Fibroblast of skin of left quadriceps (primary cell): ENCODE data around the gene ZBTB16.

ENCODE experiments used
- DNase-seq, 2 experiments: peaks; one replicate each; pipeline ENCODE4 v3.0.0-alpha.2; 2013; ENCODE audit warnings: low read depth in 2 of 2

Gene ZBTB16

GRCh38 chr11:114182471-114183043 is 123.0 kb downstream of the ZBTB16 start:
- DNase-seq: no peak

GRCh38 chr11:114183044-114183511 is 123.6 kb downstream of the ZBTB16 start:
- no peak for DNase-seq

GRCh38 chr11:114185436-114185835 is 125.9 kb downstream of the ZBTB16 start:
- DNase-seq: no peak

GRCh38 chr11:114187173-114187572 is 127.7 kb downstream of the ZBTB16 start:
- DNase-seq: no peak

GRCh38 chr11:114188851-114189570 is 129.5 kb downstream of the ZBTB16 start:
- DNase-seq: no peak

GRCh38 chr11:114190630-114191029 is 131.1 kb downstream of the ZBTB16 start:
- no peak for DNase-seq

GRCh38 chr11:114191893-114192292 is 132.4 kb downstream of the ZBTB16 start:
- DNase-seq: no peak

- no peak for DNase-seq
Measured at GRCh38 chr11:114192841-114193389, 133.4 kb downstream of the ZBTB16 start.

GRCh38 chr11:114193730-114194679 is 134.5 kb downstream of the ZBTB16 start:
- no peak for DNase-seq

GRCh38 chr11:114194702-114195101 is 135.2 kb downstream of the ZBTB16 start:
- no peak for DNase-seq

- DNase-seq: no peak
Measured at GRCh38 chr11:114195151-114195550, 135.6 kb downstream of the ZBTB16 start.

GRCh38 chr11:114195981-114196731 is 136.6 kb downstream of the ZBTB16 start:
- DNase-seq: no peak

GRCh38 chr11:114196997-114197703 is 137.6 kb downstream of the ZBTB16 start:
- DNase-seq: no peak

- DNase-seq: peak; percentile 42 to 45
Measured at GRCh38 chr11:114197799-114198500, 138.4 kb downstream of the ZBTB16 start.

- no peak for DNase-seq
Measured at GRCh38 chr11:114199051-114199450, 139.5 kb downstream of the ZBTB16 start.

- DNase-seq: no peak
Measured at GRCh38 chr11:114200351-114201133, 141.0 kb downstream of the ZBTB16 start.

- DNase-seq: no peak
Measured at GRCh38 chr11:114201219-114201618, 141.7 kb downstream of the ZBTB16 start.

GRCh38 chr11:114202011-114202609 is 142.6 kb downstream of the ZBTB16 start:
- DNase-seq: no peak

- DNase-seq: no peak
Measured at GRCh38 chr11:114207096-114207495, 147.6 kb downstream of the ZBTB16 start.
